Effector CD8-positive, alpha-beta T cell (primary cell): ENCODE measurements around the gene VPS50.

ENCODE experiments used
- DNase-seq: peaks from one replicate; lab custom pipeline; 2025; lab: John Stamatoyannopoulos, UW

The VPS50 gene

DNA sequence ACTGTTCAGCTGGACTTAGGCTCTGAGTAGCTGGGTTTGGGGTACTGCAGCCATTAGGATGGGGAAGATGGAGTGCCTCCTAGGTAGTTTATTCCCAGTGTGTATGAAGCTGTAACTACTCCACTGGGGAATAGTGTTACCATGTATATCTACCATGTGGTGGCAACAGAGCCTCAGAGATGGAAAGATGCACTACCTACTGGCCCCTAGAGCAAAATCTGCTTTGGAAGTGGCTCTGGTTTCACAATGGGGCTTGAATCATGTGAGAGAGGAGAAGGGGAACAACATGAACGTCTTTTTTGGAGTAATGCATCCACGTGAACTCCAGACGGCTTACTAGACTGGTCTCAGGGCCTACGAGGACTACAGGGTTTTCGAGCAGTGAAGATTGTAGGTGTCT is 175.1 kb downstream of the VPS50 start:
- DNase-seq = no peak

DNA sequence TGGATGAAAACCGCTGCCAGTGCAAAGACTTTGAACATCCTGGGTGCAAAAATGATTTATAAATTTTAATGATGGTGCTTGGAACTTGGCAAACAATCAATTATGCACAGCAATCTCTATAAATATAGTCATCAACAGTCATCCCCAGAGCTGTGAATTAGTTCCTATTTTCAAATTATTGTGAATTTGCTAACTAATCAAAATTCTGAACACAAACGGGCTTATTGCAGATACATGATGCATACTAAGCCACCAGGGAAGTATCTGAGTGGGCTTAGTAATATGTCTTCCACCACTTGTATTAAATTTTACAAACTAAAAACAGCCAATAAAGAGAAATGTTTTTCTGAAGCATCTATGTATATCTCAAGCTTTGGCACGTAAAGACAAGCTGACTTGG is 177.2 kb downstream of the VPS50 start:
- no peak for DNase-seq
